HepG2 (cell line): Measurements from ENCODE around the gene DCLK1. TPM values are rescaled to one million over a fixed set of nuclear protein-coding genes. Genes with fewer than 3 reads are reported as not detected.

Source experiments
- ATAC-seq: fragments of 200-7000 bp; cut with Tn5 transposase; 3 replicates; pipeline ENCODE4 v1.9.1; 2020; ENCODE audit warnings: mild to moderate bottlenecking, moderate library complexity
- BruUV-seq: library from RNA; stranded (reverse); fragments of 400-500 nt; replicated peaks from 2 replicates; lab custom pipeline; 2021; lab: Mats Ljungman, UMichigan
- CTCF ChIA-PET: fragments of 300-600 bp; formaldehyde crosslinking; extraction: SDS; loops from one replicate; lab custom pipeline; 2021; ENCODE audit warnings: low total read pairs, inconsistent platforms, low intra/inter-chr PET ratio; lab: Yijun Ruan, JAX
- POLR2A ChIA-PET: fragments of 350-600 bp; sonication (Branson Sonifier 250); formaldehyde crosslinking; loops from one replicate; lab custom pipeline; 2020; ENCODE audit warnings: antibody characterized with exemption, inconsistent platforms; lab: Yijun Ruan, JAX
- DNase-seq: peaks from one replicate; pipeline ENCODE4 v3.0.0-alpha.2; 2015; ENCODE audit warnings: low spot score
- FAIRE-seq: peaks from 3 replicates; lab custom pipeline; 2011; peaks lifted over from hg19 to GRCh38; lab: Jason Lieb, UNC
- H2AFZ ChIP-seq: one replicate; pipeline ENCODE4 v1.6.1; 2011; ENCODE audit warnings: low read length, inconsistent platforms
- H3K27ac ChIP-seq: fragments of 300-600 bp; 3 replicates; pipeline ENCODE4 v1.8.0; 2011; ENCODE audit warnings: mixed run types, mild to moderate bottlenecking, mixed read lengths, low read length, inconsistent platforms; ENCODE audit not compliant: insufficient read depth; ENCODE audit errors: extremely low read length
- H3K27me3 ChIP-seq, 2 experiments: fragments of 200-600 bp in 1 of 2; 2 replicates in 1 of 2; 3 replicates in 1 of 2; pipeline versions ENCODE4 v1.6.0 to v1.8.0; 2011; ENCODE audit warnings: low read length in 2 of 2, mild to moderate bottlenecking in 2 of 2, moderate library complexity in 2 of 2, inconsistent platforms in 1 of 2; ENCODE audit not compliant: insufficient read depth in 2 of 2, control insufficient read depth in 1 of 2
- H3K36me3 ChIP-seq, 2 experiments: fragments of 200-600 bp in 1 of 2; replicated peaks in 1 of 2; 2 replicates in 1 of 2; 3 replicates in 1 of 2; pipeline versions ENCODE4 v1.5.1 to v1.8.0; 2011; ENCODE audit warnings: low read length in 2 of 2, inconsistent platforms in 1 of 2; ENCODE audit not compliant: insufficient read depth in 2 of 2, control insufficient read depth in 1 of 2
- H3K4me1 ChIP-seq: 2 replicates; pipeline ENCODE4 v1.5.1; 2012; ENCODE audit warnings: low read length, inconsistent platforms; ENCODE audit not compliant: insufficient read depth
- H3K4me2 ChIP-seq: 2 replicates; pipeline ENCODE4 v1.6.0; 2011; ENCODE audit warnings: low read depth, low read length, inconsistent platforms
- H3K4me3 ChIP-seq, 3 experiments: fragments of 200-600 bp in 1 of 3; sonication (generic), shearing (Covaris generic) in 1 of 3; replicated peaks in 1 of 3; 2 replicates each; pipeline ENCODE4 v1.5.1; 2011 to 2016; ENCODE audit warnings: low read length in 3 of 3, inconsistent platforms in 2 of 3, low read depth in 2 of 3, mild to moderate bottlenecking in 2 of 3, control low read depth in 1 of 3, mixed read lengths in 1 of 3; ENCODE audit not compliant: insufficient read depth in 1 of 3
- H3K79me2 ChIP-seq: one replicate; pipeline ENCODE4 v1.6.1; 2011; ENCODE audit warnings: low read length, inconsistent platforms; ENCODE audit not compliant: insufficient read depth
- H3K9ac ChIP-seq: 2 replicates; pipeline ENCODE4 v1.6.0; 2011; ENCODE audit warnings: mild to moderate bottlenecking, low read depth, low read length, inconsistent platforms; ENCODE audit not compliant: insufficient read depth
- H3K9me3 ChIP-seq: 2 replicates; pipeline ENCODE4 v1.5.1; 2012; ENCODE audit warnings: mild to moderate bottlenecking, low read length
- H4K20me1 ChIP-seq: 2 replicates; pipeline ENCODE4 v1.6.0; 2011; ENCODE audit warnings: inconsistent platforms, mild to moderate bottlenecking, low read length, moderate library complexity; ENCODE audit not compliant: insufficient read depth
- GMEB2 ChIP-seq: IDR thresholded peaks from 2 replicates; pipeline ENCODE4 v1.6.1; 2016; ENCODE audit warnings: missing biosample characterization, missing genetic modification reagents, low read depth
- HOXA9 ChIP-seq: sonication (generic); formaldehyde crosslinking; IDR thresholded peaks from 2 replicates; pipeline ENCODE4 v1.8.1; 2022; ENCODE audit warnings: missing genetic modification reagents, mild to moderate bottlenecking, moderate library complexity, borderline replicate concordance
- ZMAT3 ChIP-seq: sonication (generic); formaldehyde crosslinking; conservative IDR thresholded peaks from 2 replicates; pipeline ENCODE4 v1.7.0; 2021; ENCODE audit warnings: missing genetic modification reagents
- ZSCAN29 ChIP-seq: sonication (generic); formaldehyde crosslinking; conservative IDR thresholded peaks from 2 replicates; pipeline ENCODE4 v1.4.0; 2020; ENCODE audit warnings: mild to moderate bottlenecking, missing genetic modification reagents
- WGBS: methylation state at CpG from one replicate; pipeline ENCODE4 v1.1.6; 2017; ENCODE audit warnings: low lambda C conversion rate; 5-methylcytosine and 5-hydroxymethylcytosine counted together
- in situ Hi-C: cut with HindIII; loops from 2 replicates; pipeline ENCODE4 v1.10.0; 2017; ENCODE audit warnings: low pct_unique_long_range_greater_than_20kb; ENCODE audit not compliant: extremely low pct_ligation_motif_present
- intact Hi-C: fragments of 100-400 bp; cut with micrococcal nuclease; formaldehyde crosslinking; loops from one replicate; pipeline ENCODE4 v1.10.0; 2022; ENCODE audit not compliant: unreplicated experiment
- polyA plus RNA-seq, 8 experiments: library from polyadenylated mRNA; depleted of rRNA in 3 of 8; stranded (reverse) in 7 of 8; unstranded in 1 of 8; fragments of >200 nt; fragmentation: Illumina TruSeq in 4 of 8; extraction: Trizol in 4 of 8; gene quantifications; 2 replicates each; pipeline versions ENCODE4 v1.2.1 to v1.2.3, GENCODE V29; 2011 to 2016; ENCODE audit warnings: low read depth in 4 of 8, missing spikeins in 1 of 8, mixed read lengths in 1 of 8; ENCODE audit not compliant: insufficient read depth in 1 of 8
- total RNA-seq, 5 experiments: library from RNA; depleted of rRNA; stranded (reverse); fragments of >200 nt; fragmentation: Illumina TruSeq; extraction: Trizol; gene quantifications; 2 replicates each; pipeline ENCODE4 v1.2.3, GENCODE V29; 2016; ENCODE audit warnings: low read depth in 1 of 5
- TF ChIP-seq, protein P1 (sequence below): sonication (generic); formaldehyde crosslinking; IDR thresholded peaks from 2 replicates; pipeline ENCODE4 v1.8.0; 2022; ENCODE audit warnings: mild to moderate bottlenecking, missing genetic modification reagents, moderate library complexity
- TF ChIP-seq, protein P2 (sequence below): sonication (generic); formaldehyde crosslinking; IDR thresholded peaks from 2 replicates; pipeline ENCODE4 v1.8.1; 2023; ENCODE audit warnings: mild to moderate bottlenecking, missing genetic modification reagents
- TF ChIP-seq, protein P3 (sequence below): sonication (generic); formaldehyde crosslinking; IDR thresholded peaks from 2 replicates; pipeline ENCODE4 v1.4.0; 2020; ENCODE audit warnings: low read depth, missing genetic modification reagents

The DCLK1 gene
- total and polyA plus RNA-seq, 2 of the 13 experiments (the other 11 are each of a cell fraction or from before 2014, with no cell fraction given): not detected

DNA sequence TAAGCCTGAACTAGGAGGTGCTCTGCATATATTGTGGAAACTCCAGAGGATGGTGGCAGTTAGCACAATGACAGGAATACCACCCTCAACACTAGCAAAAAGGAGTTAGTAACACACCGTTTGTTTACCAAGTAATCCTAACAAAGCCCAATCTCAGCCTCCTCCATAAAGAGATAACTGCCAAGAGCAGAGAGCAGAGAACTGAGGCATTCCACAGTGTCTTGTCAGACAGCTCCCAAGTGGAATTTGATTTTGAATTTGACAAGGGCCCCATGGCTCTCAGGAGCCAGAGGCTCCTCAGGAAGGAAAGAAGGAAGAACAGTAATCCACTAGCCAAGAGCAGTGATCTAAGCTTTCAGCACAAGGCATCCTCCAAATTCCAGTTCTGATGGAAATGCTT is 298.6 kb downstream of the DCLK1 start:
- no peaks in the 10 kb centered on the region for H3K9me3 ChIP-seq
- H3K27ac ChIP-seq: no peak overlapping the region
- no peak for FAIRE-seq
- no peaks in the 10 kb centered on the region for H3K4me1 ChIP-seq
- no peak overlapping the region for H2AFZ ChIP-seq
- intact Hi-C loops: no loop called here
- ChIA-PET POLR2A (no interaction called here), CTCF (no interaction called here)
- peaks cover 0 to 7% of the 10 kb centered on the region in 2 experiments; a peak in 3 of 5 replicates for H3K27me3 ChIP-seq
- no peak for TF ChIP-seq GMEB2 (CRISPR knock-in tag)
- TF ChIP-seq ZMAT3 (CRISPR knock-in tag): no peak
- TF ChIP-seq ZSCAN29 (CRISPR knock-in tag): no peak
- no peak for TF ChIP-seq HOXA9 (CRISPR knock-in tag)
- TF ChIP-seq, protein P1, sequence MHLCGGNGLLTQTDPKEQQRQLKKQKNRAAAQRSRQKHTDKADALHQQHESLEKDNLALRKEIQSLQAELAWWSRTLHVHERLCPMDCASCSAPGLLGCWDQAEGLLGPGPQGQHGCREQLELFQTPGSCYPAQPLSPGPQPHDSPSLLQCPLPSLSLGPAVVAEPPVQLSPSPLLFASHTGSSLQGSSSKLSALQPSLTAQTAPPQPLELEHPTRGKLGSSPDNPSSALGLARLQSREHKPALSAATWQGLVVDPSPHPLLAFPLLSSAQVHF (CRISPR knock-in tag): no peak
- TF ChIP-seq, protein P2, sequence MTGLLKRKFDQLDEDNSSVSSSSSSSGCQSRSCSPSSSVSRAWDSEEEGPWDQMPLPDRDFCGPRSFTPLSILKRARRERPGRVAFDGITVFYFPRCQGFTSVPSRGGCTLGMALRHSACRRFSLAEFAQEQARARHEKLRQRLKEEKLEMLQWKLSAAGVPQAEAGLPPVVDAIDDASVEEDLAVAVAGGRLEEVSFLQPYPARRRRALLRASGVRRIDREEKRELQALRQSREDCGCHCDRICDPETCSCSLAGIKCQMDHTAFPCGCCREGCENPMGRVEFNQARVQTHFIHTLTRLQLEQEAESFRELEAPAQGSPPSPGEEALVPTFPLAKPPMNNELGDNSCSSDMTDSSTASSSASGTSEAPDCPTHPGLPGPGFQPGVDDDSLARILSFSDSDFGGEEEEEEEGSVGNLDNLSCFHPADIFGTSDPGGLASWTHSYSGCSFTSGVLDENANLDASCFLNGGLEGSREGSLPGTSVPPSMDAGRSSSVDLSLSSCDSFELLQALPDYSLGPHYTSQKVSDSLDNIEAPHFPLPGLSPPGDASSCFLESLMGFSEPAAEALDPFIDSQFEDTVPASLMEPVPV (CRISPR knock-in tag): no peak
- TF ChIP-seq, protein P3, sequence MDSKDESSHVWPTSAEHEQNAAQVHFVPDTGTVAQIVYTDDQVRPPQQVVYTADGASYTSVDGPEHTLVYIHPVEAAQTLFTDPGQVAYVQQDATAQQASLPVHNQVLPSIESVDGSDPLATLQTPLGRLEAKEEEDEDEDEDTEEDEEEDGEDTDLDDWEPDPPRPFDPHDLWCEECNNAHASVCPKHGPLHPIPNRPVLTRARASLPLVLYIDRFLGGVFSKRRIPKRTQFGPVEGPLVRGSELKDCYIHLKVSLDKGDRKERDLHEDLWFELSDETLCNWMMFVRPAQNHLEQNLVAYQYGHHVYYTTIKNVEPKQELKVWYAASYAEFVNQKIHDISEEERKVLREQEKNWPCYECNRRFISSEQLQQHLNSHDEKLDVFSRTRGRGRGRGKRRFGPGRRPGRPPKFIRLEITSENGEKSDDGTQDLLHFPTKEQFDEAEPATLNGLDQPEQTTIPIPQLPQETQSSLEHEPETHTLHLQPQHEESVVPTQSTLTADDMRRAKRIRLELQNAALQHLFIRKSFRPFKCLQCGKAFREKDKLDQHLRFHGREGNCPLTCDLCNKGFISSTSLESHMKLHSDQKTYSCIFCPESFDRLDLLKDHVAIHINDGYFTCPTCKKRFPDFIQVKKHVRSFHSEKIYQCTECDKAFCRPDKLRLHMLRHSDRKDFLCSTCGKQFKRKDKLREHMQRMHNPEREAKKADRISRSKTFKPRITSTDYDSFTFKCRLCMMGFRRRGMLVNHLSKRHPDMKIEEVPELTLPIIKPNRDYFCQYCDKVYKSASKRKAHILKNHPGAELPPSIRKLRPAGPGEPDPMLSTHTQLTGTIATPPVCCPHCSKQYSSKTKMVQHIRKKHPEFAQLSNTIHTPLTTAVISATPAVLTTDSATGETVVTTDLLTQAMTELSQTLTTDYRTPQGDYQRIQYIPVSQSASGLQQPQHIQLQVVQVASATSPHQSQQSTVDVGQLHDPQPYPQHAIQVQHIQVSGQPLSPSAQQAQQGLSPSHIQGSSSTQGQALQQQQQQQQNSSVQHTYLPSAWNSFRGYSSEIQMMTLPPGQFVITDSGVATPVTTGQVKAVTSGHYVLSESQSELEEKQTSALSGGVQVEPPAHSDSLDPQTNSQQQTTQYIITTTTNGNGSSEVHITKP (CRISPR knock-in tag): no peak
- WGBS: 0% methylated on average over 1 of the region's 1 CpG
- in situ Hi-C loops: no loop called here
- no peaks in the 10 kb centered on the region for H4K20me1 ChIP-seq
- H3K36me3 ChIP-seq: no peaks in the 10 kb centered on the region
- H3K79me2 ChIP-seq: no peaks in the 10 kb centered on the region
- H3K4me3 ChIP-seq: no peak overlapping the region
- BruUV-seq: no TSS peak
- H3K9ac ChIP-seq: no peak overlapping the region
- H3K4me2 ChIP-seq: no peak overlapping the region
- ATAC-seq: no peak
- DNase-seq: no peak
